Astrocyte of the spinal cord (primary cell): Measurements from ENCODE around the gene GCC2.

Experiments used
- DNase-seq: peaks from one replicate; pipeline ENCODE4 v3.0.0; 2011; ENCODE audit warnings: low read depth, low spot score
- H3K4me3 ChIP-seq: 2 replicates; pipeline ENCODE4 v1.5.1; 2011; ENCODE audit warnings: low read depth, mild to moderate bottlenecking, low read length, moderate library complexity
- CTCF ChIP-seq: IDR thresholded peaks from 2 replicates; pipeline ENCODE4 v1.5.1; 2012; ENCODE audit warnings: low read depth, mild to moderate bottlenecking, low read length, inconsistent platforms
- in situ Hi-C: cut with HindIII; loops from 2 replicates; pipeline ENCODE4 v1.10.0; 2017; ENCODE audit warnings: low sequenced_read_pairs

GCC2 gene

DNA sequence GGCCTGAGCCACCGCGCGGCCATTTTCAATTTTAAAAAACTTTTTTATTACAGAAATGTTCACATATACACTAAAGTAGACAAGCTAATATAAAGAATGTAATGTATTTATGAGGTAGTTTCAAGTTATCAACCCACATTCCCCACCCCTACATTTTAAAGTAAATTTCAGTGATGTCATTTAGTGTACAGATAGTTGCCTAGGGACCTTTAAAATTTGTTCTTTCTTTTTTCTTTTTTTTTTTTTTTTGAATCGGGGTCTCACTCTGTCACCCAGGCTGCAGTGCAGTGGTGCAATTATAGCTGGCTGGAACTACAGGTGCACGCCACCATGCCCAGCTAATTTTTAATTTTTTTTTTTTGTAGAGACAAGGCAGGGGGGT, 82.7 kb downstream of the GCC2 start:
- in situ Hi-C loops = no loop called here
- no peak for DNase-seq

GRCh38 chr2:108533832-108534583, 85.0 kb downstream of the GCC2 start, which contains the start of gene LIMS1:
Gene LIMS1, plus strand, starts transcription at chr2:108534470. Its CDS starts 93 bp downstream, at chr2:108534563.
- no peak for TF ChIP-seq CTCF
- DNase-seq = peak; percentile 91
- H3K4me3 ChIP-seq = peak within 1 kb of the TSS; percentile 88
- in situ Hi-C loops = no loop called here

More for the DNA sequence above, 82.7 kb downstream of the GCC2 start:
- TF ChIP-seq CTCF = no peak
- no peak overlapping the region for H3K4me3 ChIP-seq

DNA sequence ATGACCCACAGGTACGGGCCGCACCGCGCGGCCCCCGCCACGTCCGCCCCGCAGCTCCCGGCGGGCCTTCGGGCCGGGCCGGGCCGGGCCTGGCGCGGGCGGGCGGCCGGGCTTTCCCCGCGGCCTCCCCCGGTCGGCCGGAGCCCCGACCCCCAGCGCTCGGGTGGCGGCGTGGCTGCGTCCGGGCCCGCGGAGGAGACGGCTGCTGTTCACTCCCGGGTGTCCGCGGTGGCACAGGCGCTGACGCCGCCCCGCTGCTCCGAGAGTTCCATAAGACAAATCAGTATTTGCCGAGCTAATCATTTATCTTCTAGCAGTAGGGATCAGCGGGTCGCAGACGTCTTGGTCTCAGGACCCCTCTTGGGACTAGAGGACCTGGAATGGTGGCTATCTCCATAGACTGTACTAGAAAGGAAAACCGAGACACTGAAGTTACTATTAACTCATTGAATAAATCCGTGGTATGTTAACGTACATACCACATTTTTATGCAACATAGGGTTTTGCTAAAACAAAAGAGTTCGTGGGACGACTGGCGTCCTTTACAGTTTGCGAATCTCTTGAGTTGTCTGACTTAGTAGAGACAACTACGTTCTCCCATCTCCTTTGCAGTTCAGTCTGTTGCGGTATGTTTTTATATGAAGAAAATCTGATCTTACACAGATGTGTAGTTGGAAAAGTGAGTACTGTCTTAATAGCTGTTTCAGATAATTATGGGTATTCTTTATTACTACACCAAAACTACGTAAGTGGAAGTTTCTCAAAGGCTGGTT, 85.8 kb downstream of the GCC2 start:
- no peak for TF ChIP-seq CTCF
- peak overlapping the region; percentile 88 for H3K4me3 ChIP-seq
- in situ Hi-C loops = no loop called here
- DNase-seq = peak; percentile 55

DNA sequence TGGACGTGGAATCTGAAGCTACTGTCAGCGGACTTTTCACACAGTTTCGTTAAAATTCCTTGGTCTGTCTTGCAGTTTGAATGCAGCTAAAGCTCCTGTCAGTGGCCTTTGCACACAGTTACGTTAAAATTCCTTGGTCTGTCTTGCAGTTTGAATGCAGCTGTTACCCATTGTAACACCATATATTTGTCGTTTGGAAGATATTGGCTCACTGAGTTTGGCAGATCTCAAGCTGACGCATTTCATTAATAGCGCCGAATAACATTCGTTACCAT, 86.3 kb downstream of the GCC2 start:
- no peak for DNase-seq
- H3K4me3 ChIP-seq = peak overlapping the region; percentile 88
- in situ Hi-C loops = no loop called here
- no peak for TF ChIP-seq CTCF

DNA sequence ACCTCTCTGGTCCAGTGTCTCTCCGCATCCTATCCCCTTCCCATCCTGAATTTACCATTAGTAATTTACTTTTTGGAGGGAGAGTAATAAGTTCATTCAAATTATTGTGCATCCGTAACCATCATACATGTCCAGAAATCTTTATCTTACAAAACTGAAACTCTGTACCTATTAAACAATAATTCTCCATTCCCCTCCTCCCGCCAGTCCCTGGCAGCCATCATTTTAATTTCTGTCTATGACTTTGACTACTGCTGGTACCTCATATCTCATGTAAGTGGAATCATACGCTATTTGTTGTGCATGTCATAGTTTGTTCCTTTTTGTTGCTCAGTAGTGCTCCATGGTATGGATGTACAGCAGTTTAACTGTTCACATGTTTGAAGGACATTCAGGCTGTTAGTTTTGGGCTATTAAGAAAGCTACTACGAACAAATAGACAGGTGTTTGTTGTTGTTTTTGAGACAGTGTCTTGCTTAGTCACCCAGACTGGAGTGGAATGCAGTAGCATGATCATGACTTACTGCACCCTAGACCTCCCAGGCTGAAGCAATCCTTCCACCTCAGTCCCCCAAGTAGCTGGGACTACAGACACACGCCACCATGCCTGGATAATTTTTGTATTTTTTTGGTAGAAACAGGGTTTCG, 87.3 kb downstream of the GCC2 start:
- in situ Hi-C loops = no loop called here
- no peak for TF ChIP-seq CTCF
- H3K4me3 ChIP-seq = peak overlapping the region; percentile 88
- DNase-seq = peak; percentile 28

DNA sequence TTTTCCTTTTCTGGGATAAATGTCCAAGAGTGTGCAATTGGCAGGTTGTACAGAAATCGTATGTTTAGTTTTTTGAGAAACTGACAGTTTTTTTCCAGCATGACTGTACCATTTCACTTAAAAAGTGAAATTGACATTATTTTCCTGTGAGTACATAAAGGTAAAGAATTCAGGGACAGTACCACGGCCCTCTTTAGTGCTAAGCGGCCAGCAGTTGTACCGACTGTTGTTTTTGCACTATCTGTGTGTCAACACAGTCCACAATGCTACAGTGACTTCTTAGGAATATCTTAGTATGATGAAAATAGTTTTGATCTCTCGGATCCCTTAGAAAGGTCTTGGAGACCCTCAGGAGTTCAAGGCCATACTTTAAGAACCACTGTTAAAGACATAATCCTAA, 87.9 kb downstream of the GCC2 start:
- in situ Hi-C loops = no loop called here
- TF ChIP-seq CTCF = no peak

More for the DNA sequence above, 87.9 kb downstream of the GCC2 start:
- DNase-seq = no peak
- peak overlapping the region; percentile 88 for H3K4me3 ChIP-seq
